Liver (tissue), 3 donors: ENCODE data around the gene GULP1.
"Not testable (repeated sequence)": the region's sequence is repeated elsewhere in the genome, so short reads cannot be mapped to it uniquely, and the experiment has no call there.

Experiments
- TAF1 ChIP-seq: conservative IDR thresholded peaks from 2 replicates; pipeline ENCODE4 v1.6.1; 2016; ENCODE audit warnings: antibody characterized with exemption, mild to moderate bottlenecking
- TF ChIP-seq, protein P1 (sequence below): fragments of 150-350 bp; IDR thresholded peaks from 2 replicates; pipeline ENCODE4 v1.5.1; 2017; ENCODE audit warnings: improper control_type of control experiment, low read depth, low read length; ENCODE audit not compliant: missing input control
- TF ChIP-seq, protein P2 (sequence below): IDR thresholded peaks from 2 replicates; pipeline ENCODE4 v1.6.1; 2016; ENCODE audit warnings: antibody characterized with exemption
- donor health status: healthy.
- donor health status: healthy.

DNA sequence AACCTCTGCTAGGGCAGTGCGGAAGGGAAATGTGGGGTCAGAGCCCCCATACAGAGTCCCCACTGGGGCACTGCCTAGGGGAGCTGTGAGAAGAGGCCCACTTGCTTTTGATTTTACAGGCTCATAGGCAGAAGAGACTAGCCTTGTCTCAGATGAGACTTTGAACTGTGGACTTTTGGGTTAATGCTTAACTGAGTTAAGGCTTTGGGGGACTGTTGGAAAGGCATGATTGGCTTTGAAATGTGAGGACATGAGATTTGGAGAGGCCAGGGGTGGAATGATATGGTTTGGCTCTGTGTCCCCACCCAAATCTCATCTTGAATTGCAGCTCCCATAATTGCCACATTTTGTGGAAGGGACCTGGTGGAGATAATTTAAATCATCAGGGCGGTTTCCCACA, 267.8 kb downstream of the GULP1 start:
- TF ChIP-seq, protein P1, sequence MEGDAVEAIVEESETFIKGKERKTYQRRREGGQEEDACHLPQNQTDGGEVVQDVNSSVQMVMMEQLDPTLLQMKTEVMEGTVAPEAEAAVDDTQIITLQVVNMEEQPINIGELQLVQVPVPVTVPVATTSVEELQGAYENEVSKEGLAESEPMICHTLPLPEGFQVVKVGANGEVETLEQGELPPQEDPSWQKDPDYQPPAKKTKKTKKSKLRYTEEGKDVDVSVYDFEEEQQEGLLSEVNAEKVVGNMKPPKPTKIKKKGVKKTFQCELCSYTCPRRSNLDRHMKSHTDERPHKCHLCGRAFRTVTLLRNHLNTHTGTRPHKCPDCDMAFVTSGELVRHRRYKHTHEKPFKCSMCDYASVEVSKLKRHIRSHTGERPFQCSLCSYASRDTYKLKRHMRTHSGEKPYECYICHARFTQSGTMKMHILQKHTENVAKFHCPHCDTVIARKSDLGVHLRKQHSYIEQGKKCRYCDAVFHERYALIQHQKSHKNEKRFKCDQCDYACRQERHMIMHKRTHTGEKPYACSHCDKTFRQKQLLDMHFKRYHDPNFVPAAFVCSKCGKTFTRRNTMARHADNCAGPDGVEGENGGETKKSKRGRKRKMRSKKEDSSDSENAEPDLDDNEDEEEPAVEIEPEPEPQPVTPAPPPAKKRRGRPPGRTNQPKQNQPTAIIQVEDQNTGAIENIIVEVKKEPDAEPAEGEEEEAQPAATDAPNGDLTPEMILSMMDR, result not testable (repeated sequence)
- TF ChIP-seq, protein P2, sequence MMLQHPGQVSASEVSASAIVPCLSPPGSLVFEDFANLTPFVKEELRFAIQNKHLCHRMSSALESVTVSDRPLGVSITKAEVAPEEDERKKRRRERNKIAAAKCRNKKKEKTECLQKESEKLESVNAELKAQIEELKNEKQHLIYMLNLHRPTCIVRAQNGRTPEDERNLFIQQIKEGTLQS, result not testable (repeated sequence)
- TF ChIP-seq TAF1, result not testable (repeated sequence)
